MM.1S (cell line): Measurements from ENCODE around the gene ZSWIM4.

ENCODE experiments used
- CTCF ChIP-seq: fragments of 300-600 bp; sonication (generic); IDR thresholded peaks from 2 replicates; pipeline ENCODE4 v1.5.1; 2016; ENCODE audit warnings: antibody characterized with exemption, low read length, mixed read lengths
- EZH2 ChIP-seq: fragments of 300-600 bp; sonication (generic); optimal IDR thresholded peaks from 2 replicates; pipeline ENCODE3; 2017; ENCODE audit warnings: low read depth, mild to moderate bottlenecking, antibody characterized with exemption, low read length, mixed read lengths
- EZH2phosphoT487 ChIP-seq: fragments of 300-600 bp; sonication (generic); IDR thresholded peaks from 2 replicates; pipeline ENCODE4 v1.6.1; 2018; ENCODE audit warnings: antibody characterized with exemption, low read length

GRCh38 chr19:13806728-13807127 is 11.5 kb downstream of the ZSWIM4 start:
- TF ChIP-seq CTCF (no peak), EZH2 (no peak), EZH2phosphoT487 (no peak)
